ENCODE results near the gene PRR14.
A peak's percentile ranks its signal among the peaks of the same experiment; 100 is the strongest.
"Not testable (repeated sequence)": the region's sequence is repeated elsewhere in the genome, so short reads cannot be mapped to it uniquely, and the experiment has no call there.

GRCh38 chr16:30637139-30637538 lies 13.6 kb upstream of the PRR14 start:
- not testable (repeated sequence) for TF ChIP-seq NFRKB (IDR thresholded peaks at IDR 0.05); FOXK2 (IDR thresholded peaks at IDR 0.05); LEF1 (IDR thresholded peaks at IDR 0.05; ENCODE audit: borderline replicate concordance); FOXM1 (IDR thresholded peaks at IDR 0.05; ENCODE audit: borderline replicate concordance); HDGF (IDR thresholded peaks at IDR 0.05; ENCODE audit: borderline replicate concordance); ARNT (IDR thresholded peaks at IDR 0.05); TARDBP (IDR thresholded peaks at IDR 0.05)
- peak; percentile 52; the same call in 1 of the 2 replicates for TF ChIP-seq ZNF384 (IDR thresholded peaks at IDR 0.05)

Measured in HEK293T (cell line).